ENCODE results near the gene FBXO38. TPM values are rescaled to one million over a fixed set of nuclear protein-coding genes. Genes with fewer than 3 reads are reported as not detected.

The FBXO38 gene
- total and polyA plus RNA-seq, 2 of the 4 experiments (the other 2 are of a cell fraction) = 14.9 to 70.1 TPM

- in situ Hi-C loops (cut with MboI; ENCODE audit: low sequenced_read_pairs) (loop anchor here (10.0 kb wide), 1 partner anchor 204 kb away; no protein-coding TSS in a partner anchor), intact Hi-C loops (cut with micrococcal nuclease) (no loop called here), dilution Hi-C loops (cut with HindIII; ENCODE audit: low sequenced_read_pairs, unreplicated experiment) (no loop called here)
- Histone ChIP-seq H4K20me1 (ENCODE audit: insufficient read depth, low read length) (no peaks in the 10 kb centered on the region), H2AK5ac (ENCODE audit: low read depth, low read length) (no peak overlapping the region), H3K9ac (ENCODE audit: low read depth, low read length) (no peak overlapping the region), H3K4ac (ENCODE audit: low read depth, low read length) (no peak overlapping the region), H2BK5ac (ENCODE audit: low read depth, low read length, poor library complexity, severe bottlenecking) (no peak overlapping the region), H2BK15ac (ENCODE audit: low read depth, low read length) (no peak overlapping the region), H3K18ac (ENCODE audit: low read depth, low read length) (no peak overlapping the region), H2BK120ac (ENCODE audit: low read depth, low read length) (no peak overlapping the region), H4K8ac (ENCODE audit: low read depth in 2 of 2, low read length in 2 of 2) (no peak overlapping the region), H3K4me2 (ENCODE audit: low read depth, low read length) (no peak overlapping the region), H3K14ac (replicated peaks; ENCODE audit: low read depth, low read length) (no peak overlapping the region), H2BK20ac (ENCODE audit: low read depth, low read length) (no peak overlapping the region), H2AFZ (replicated peaks; ENCODE audit: low read length, poor library complexity) (no peak overlapping the region), H3K23ac (ENCODE audit: low read depth, low read length) (no peak overlapping the region), H3K56ac (ENCODE audit: extremely low read depth, insufficient read depth, low read length) (no peak overlapping the region), H4K91ac (ENCODE audit: insufficient read depth, low read depth, low read length) (no peak overlapping the region), H3K9me3 (ENCODE audit: control insufficient read depth, insufficient read depth, low read length) (no peaks in the 10 kb centered on the region), H3K27me3 (ENCODE audit: control insufficient read depth, insufficient read depth, low read length) (no peaks in the 10 kb centered on the region), H3K9me1 (ENCODE audit: insufficient read depth, low read length) (no peaks in the 10 kb centered on the region), H3K36me3 (ENCODE audit: control insufficient read depth, insufficient read depth, low read length) (peaks cover 2% of the 10 kb centered on the region; the same call in 1 of the 2 replicates), H4K5ac (ENCODE audit: low read depth, low read length) (no peak overlapping the region), H3K4me1 (ENCODE audit: control insufficient read depth, insufficient read depth, low read length) (peaks cover 2% of the 10 kb centered on the region; the same call in 1 of the 2 replicates), H2AK9ac (replicated peaks; ENCODE audit: low read depth, low read length, poor library complexity) (no peak overlapping the region), H3K79me1 (ENCODE audit: low read depth in 1 of 2, low read length in 2 of 2) (no peaks in the 10 kb centered on the region; a peak in 1 of 4 replicates), H3K4me3 (ENCODE audit: insufficient read depth, low read depth, low read length) (no peak overlapping the region), H3K27ac (ENCODE audit: insufficient read depth, low read length) (no peak overlapping the region)
- CTCF ChIA-PET = no interaction called here
- no TSS peak for BruUV-seq (replicated peaks)
- POLR2A ChIA-PET (ENCODE audit: unreplicated experiment) = no interaction called here
- TF ChIP-seq RFX5 (IDR thresholded peaks at IDR 0.05; ENCODE audit: low read depth, low read length) (no peak), MAZ (IDR thresholded peaks at IDR 0.05; ENCODE audit: borderline replicate concordance, low read depth, low read length) (no peak), NFE2L2 (IDR thresholded peaks at IDR 0.05; ENCODE audit: low read depth, low read length) (no peak), POLR2A (IDR thresholded peaks at IDR 0.05; ENCODE audit: low read depth, low read length) (no peak), BHLHE40 (IDR thresholded peaks at IDR 0.05; ENCODE audit: low read depth, low read length) (no peak)
- DNase-seq (no peak), ATAC-seq (ENCODE audit: low read depth) (no peak)
- no CpG with 5 or more reads among the region's 3 CpGs for WGBS, 2 experiments (ENCODE audit: extremely low coverage in 2 of 2, insufficient read length in 1 of 2)
Measured at GRCh38 chr5:148378670-148379069, 5.1 kb upstream of the FBXO38 start.

Measured in IMR-90 (cell line).